ENCODE measurements around the gene TBC1D5. TPM values are rescaled to one million over a fixed set of nuclear protein-coding genes. Genes with fewer than 3 reads are reported as not detected.

The TBC1D5 gene
- total and polyA plus RNA-seq, 10 donors = 6.4 to 140 (median 97.1) TPM

DNA sequence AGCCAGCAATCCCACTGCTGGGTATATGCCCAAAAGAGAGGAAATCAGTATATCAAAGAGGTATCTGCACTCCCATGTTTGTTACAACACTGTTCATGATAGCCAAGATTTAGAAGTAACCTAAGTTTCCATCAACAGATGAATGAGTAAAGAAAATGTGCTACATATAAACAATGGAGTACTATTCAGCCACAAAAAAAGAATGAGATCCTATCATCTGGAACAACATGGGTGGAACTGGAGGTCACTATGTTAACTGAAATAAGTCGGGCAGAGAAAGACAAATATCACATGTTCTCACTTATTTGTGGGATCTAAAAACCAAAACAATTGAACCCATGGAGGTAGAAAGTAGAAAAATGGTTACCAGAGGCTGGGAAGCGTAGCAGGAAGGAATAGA lies 108.2 kb downstream of the TBC1D5 start:
- Histone ChIP-seq H3K27ac (no peak overlapping the region), H3K9me3 (no peaks in the 10 kb centered on the region), H3K36me3 (no peaks in the 10 kb centered on the region), H3K27me3 (replicated peaks in 1 of 7) (no peaks in the 10 kb centered on the region), H3K4me1 (peaks cover 0 to 54% (median 11%) of the 10 kb centered on the region in 6 donors), H3K4me3 (no peak overlapping the region)
- TF ChIP-seq POLR2A (IDR thresholded peaks at IDR 0.05) (no peak), POLR2AphosphoS5 (IDR thresholded peaks at IDR 0.05) (no peak)
- TF ChIP-seq, protein P1, sequence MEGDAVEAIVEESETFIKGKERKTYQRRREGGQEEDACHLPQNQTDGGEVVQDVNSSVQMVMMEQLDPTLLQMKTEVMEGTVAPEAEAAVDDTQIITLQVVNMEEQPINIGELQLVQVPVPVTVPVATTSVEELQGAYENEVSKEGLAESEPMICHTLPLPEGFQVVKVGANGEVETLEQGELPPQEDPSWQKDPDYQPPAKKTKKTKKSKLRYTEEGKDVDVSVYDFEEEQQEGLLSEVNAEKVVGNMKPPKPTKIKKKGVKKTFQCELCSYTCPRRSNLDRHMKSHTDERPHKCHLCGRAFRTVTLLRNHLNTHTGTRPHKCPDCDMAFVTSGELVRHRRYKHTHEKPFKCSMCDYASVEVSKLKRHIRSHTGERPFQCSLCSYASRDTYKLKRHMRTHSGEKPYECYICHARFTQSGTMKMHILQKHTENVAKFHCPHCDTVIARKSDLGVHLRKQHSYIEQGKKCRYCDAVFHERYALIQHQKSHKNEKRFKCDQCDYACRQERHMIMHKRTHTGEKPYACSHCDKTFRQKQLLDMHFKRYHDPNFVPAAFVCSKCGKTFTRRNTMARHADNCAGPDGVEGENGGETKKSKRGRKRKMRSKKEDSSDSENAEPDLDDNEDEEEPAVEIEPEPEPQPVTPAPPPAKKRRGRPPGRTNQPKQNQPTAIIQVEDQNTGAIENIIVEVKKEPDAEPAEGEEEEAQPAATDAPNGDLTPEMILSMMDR (IDR thresholded peaks at IDR 0.05 in 8 of 11, conservative IDR thresholded peaks at IDR 0.05 in 3 of 11) = no peak
- 95 to 99% (median 97%) methylated on average over 2 of the region's 2 CpGs for WGBS, 5 donors
- intact Hi-C loops (cut with DNase I; ENCODE audit: low total_unique reads) = no loop called here
- no peak for DNase-seq

DNA sequence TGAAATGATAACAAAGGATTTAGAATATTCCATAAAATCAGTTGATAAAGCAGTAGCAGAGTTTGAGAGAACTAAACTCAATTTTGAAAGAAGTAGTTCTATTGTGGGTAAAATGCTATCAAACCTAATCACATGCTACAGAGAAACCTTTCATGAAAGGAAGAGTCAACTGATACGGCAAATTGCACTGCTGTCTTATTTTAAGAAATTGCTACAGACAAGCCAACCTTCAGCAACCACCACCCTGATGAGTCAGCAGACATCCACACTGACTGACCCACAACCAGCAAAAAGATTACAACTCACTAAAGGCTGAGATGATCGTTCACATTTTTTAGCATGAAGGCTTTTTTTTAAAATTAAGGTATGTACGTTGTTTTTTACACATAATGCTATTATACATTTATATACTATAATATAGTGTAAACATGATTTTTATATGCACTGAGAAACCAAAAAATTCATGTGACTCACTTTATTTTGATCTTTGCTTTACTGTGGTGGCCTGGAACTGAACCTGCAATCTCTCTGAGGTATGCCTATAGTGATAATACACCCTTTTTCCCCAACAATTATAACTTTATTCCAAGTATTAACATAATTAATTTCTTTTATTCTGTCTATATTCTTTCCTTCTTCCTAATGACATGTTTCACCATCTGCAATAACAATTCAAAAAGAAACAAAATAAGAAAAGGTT lies 109.9 kb downstream of the TBC1D5 start:
- Histone ChIP-seq H3K4me1 (peaks cover 0 to 53% (median 12%) of the 10 kb centered on the region in 6 donors), H3K9me3 (no peaks in the 10 kb centered on the region), H3K27ac (peak overlapping the region in 1 of 8 donors; percentile 7), H3K27me3 (replicated peaks in 1 of 7) (no peaks in the 10 kb centered on the region), H3K36me3 (no peaks in the 10 kb centered on the region), H3K4me3 (no peak overlapping the region)
- DNase-seq = no peak
- TF ChIP-seq POLR2AphosphoS5 (IDR thresholded peaks at IDR 0.05) (no peak), POLR2A (IDR thresholded peaks at IDR 0.05) (no peak)
- TF ChIP-seq, protein P1 (IDR thresholded peaks at IDR 0.05 in 8 of 11, conservative IDR thresholded peaks at IDR 0.05 in 3 of 11) = no peak
- WGBS, 5 donors = 37 to 51% (median 46%) methylated on average over 3 of the region's 3 CpGs
- intact Hi-C loops (cut with DNase I; ENCODE audit: low total_unique reads) = no loop called here

DNA sequence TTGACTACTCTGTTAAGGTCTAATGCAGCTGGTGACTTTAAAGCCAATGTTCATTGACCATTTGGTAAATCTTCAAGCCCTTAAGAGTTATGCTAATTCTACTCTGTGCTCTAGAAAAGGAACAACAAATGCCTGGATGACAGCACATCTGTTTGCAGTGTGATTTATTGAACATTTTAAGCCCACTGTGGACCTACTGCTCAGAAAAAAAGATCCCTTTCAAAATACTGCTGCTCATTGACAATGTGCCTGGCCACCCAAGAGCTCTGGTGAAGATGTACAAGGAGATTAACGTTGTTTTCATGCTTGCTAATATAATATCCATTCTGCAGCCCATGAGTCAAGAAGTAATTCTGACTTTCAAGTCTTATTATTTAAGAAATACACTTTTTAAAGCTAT lies 110.8 kb downstream of the TBC1D5 start:
- no peaks in the 10 kb centered on the region for H3K36me3 ChIP-seq
- no peaks in the 10 kb centered on the region for H3K9me3 ChIP-seq
- no peak for DNase-seq
- 89 to 93% (median 92%) methylated on average over 1 of the region's 1 CpG for WGBS, 5 donors
- H3K4me3 ChIP-seq = no peak overlapping the region
- peaks cover 0 to 62% (median 18%) of the 10 kb centered on the region in 6 donors for H3K4me1 ChIP-seq
- TF ChIP-seq POLR2AphosphoS5 (IDR thresholded peaks at IDR 0.05) = no peak
- no peak for TF ChIP-seq POLR2A (IDR thresholded peaks at IDR 0.05)
- TF ChIP-seq, protein P1 (IDR thresholded peaks at IDR 0.05 in 8 of 11, conservative IDR thresholded peaks at IDR 0.05 in 3 of 11) = no peak
- H3K27ac ChIP-seq = no peak overlapping the region
- intact Hi-C loops (cut with DNase I; ENCODE audit: low total_unique reads) = no loop called here
- H3K27me3 ChIP-seq (replicated peaks in 1 of 7) = no peaks in the 10 kb centered on the region

DNA sequence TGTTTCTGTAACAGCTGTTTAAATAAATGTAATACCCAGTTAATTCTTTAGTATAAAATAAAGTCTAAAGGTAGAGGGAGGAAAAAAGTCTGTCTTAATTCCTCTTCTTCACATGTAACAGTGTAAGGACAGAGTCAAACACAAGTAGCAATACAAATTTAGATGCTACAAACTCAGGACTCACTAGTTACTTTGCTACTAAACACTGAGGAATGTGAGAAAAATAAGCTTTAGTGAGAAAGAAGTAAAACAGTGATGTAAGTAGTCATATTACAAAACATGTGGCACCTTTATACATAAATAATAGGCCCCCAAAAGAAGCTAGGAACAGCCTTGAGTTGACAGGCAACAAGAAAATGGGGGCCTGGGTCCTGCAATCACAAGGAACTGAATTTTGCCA lies 113.0 kb downstream of the TBC1D5 start:
- H3K4me3 ChIP-seq = no peak overlapping the region
- intact Hi-C loops (cut with DNase I; ENCODE audit: low total_unique reads) = no loop called here
- no peaks in the 10 kb centered on the region for H3K9me3 ChIP-seq
- no peaks in the 10 kb centered on the region for H3K36me3 ChIP-seq
- H3K27ac ChIP-seq = no peak overlapping the region
- no peak for DNase-seq
- no peak for TF ChIP-seq POLR2A (IDR thresholded peaks at IDR 0.05)
- TF ChIP-seq POLR2AphosphoS5 (IDR thresholded peaks at IDR 0.05) = no peak
- TF ChIP-seq, protein P1 (IDR thresholded peaks at IDR 0.05 in 8 of 11, conservative IDR thresholded peaks at IDR 0.05 in 3 of 11) = no peak
- H3K27me3 ChIP-seq (replicated peaks in 1 of 7) = no peaks in the 10 kb centered on the region
- peaks cover 0 to 62% (median 18%) of the 10 kb centered on the region in 6 donors for H3K4me1 ChIP-seq
